ENCODE measurements around the gene ZMAT5.
A peak's percentile ranks its signal among the peaks of the same experiment; 100 is the strongest.

ZMAT5 gene

GRCh38 chr22:29799217-29799680 lies 32.4 kb upstream of the ZMAT5 start:
- no peak overlapping the region; the same call in 1 of the 2 replicates for H3K4me3 ChIP-seq (ENCODE audit: control insufficient read depth, low read depth, low read length)
- TF ChIP-seq CTCF (IDR thresholded peaks at IDR 0.05; ENCODE audit: control insufficient read depth, insufficient read depth, low read depth, low read length, missing control alignments), result peak; percentile 44
- DNase-seq (ENCODE audit: low read depth), result peak; percentile 94

GRCh38 chr22:29798801-29799200 lies 32.0 kb upstream of the ZMAT5 start:
- no peak for DNase-seq (ENCODE audit: low read depth)
- no peak for TF ChIP-seq CTCF (IDR thresholded peaks at IDR 0.05; ENCODE audit: control insufficient read depth, insufficient read depth, low read depth, low read length, missing control alignments)
- H3K4me3 ChIP-seq (ENCODE audit: control insufficient read depth, low read depth, low read length), result no peak overlapping the region; the same call in 1 of the 2 replicates

- H3K4me3 ChIP-seq (ENCODE audit: control insufficient read depth, low read depth, low read length), result no peak overlapping the region
- no peak for DNase-seq (ENCODE audit: low read depth)
- TF ChIP-seq CTCF (IDR thresholded peaks at IDR 0.05; ENCODE audit: control insufficient read depth, insufficient read depth, low read depth, low read length, missing control alignments), result no peak
Observed at GRCh38 chr22:29798318-29798717, 31.5 kb upstream of the ZMAT5 start.

- no peak for TF ChIP-seq CTCF (IDR thresholded peaks at IDR 0.05; ENCODE audit: control insufficient read depth, insufficient read depth, low read depth, low read length, missing control alignments)
- DNase-seq (ENCODE audit: low read depth), result no peak
- no peak overlapping the region for H3K4me3 ChIP-seq (ENCODE audit: control insufficient read depth, low read depth, low read length)
Observed at GRCh38 chr22:29797351-29797750, 30.5 kb upstream of the ZMAT5 start.

GRCh38 chr22:29795663-29796062 lies 28.9 kb upstream of the ZMAT5 start:
- no peak overlapping the region for H3K4me3 ChIP-seq (ENCODE audit: control insufficient read depth, low read depth, low read length)
- TF ChIP-seq CTCF (IDR thresholded peaks at IDR 0.05; ENCODE audit: control insufficient read depth, insufficient read depth, low read depth, low read length, missing control alignments), result no peak
- no peak for DNase-seq (ENCODE audit: low read depth)

GRCh38 chr22:29793396-29793795 lies 26.6 kb upstream of the ZMAT5 start:
- TF ChIP-seq CTCF (IDR thresholded peaks at IDR 0.05; ENCODE audit: control insufficient read depth, insufficient read depth, low read depth, low read length, missing control alignments), result no peak
- H3K4me3 ChIP-seq (ENCODE audit: control insufficient read depth, low read depth, low read length), result no peak overlapping the region

GRCh38 chr22:29790061-29790460 lies 23.3 kb upstream of the ZMAT5 start:
- TF ChIP-seq CTCF (IDR thresholded peaks at IDR 0.05; ENCODE audit: control insufficient read depth, insufficient read depth, low read depth, low read length, missing control alignments), result no peak
- no peak overlapping the region for H3K4me3 ChIP-seq (ENCODE audit: control insufficient read depth, low read depth, low read length)
- no peak for DNase-seq (ENCODE audit: low read depth)

More at GRCh38 chr22:29793396-29793795, 26.6 kb upstream of the ZMAT5 start:
- DNase-seq (ENCODE audit: low read depth), result no peak
